NAMALWA (cell line): ENCODE measurements around the gene SP2.

Source experiments
- DNase-seq: peaks from one replicate; pipeline ENCODE4 v3.0.0-alpha.2; 2015; ENCODE audit warnings: low spot score

SP2 gene

GRCh38 chr17:47870056-47870455 lies 26.0 kb upstream of the SP2 start:
- DNase-seq, result no peak

- no peak for DNase-seq
These were observed 25.0 kb upstream of the SP2 start for GRCh38 chr17:47871048-47871447.

- no peak for DNase-seq
These were observed 23.9 kb upstream of the SP2 start for GRCh38 chr17:47872019-47872650.

- DNase-seq, result no peak
These were observed 23.3 kb upstream of the SP2 start for GRCh38 chr17:47872651-47873161.

- no peak for DNase-seq
These were observed 22.6 kb upstream of the SP2 start for GRCh38 chr17:47873200-47874090.

GRCh38 chr17:47875011-47875985 lies 20.7 kb upstream of the SP2 start:
- peak; percentile 20 for DNase-seq

GRCh38 chr17:47877368-47878034 lies 18.5 kb upstream of the SP2 start:
- DNase-seq, result no peak

GRCh38 chr17:47878203-47879027 lies 17.6 kb upstream of the SP2 start:
- no peak for DNase-seq

GRCh38 chr17:47879028-47879585 lies 16.9 kb upstream of the SP2 start:
- no peak for DNase-seq

GRCh38 chr17:47879776-47880454 lies 16.1 kb upstream of the SP2 start:
- no peak for DNase-seq

- DNase-seq, result no peak
These were observed 13.8 kb upstream of the SP2 start for GRCh38 chr17:47882247-47882646.

GRCh38 chr17:47882695-47883588 lies 13.1 kb upstream of the SP2 start:
- DNase-seq, result no peak

GRCh38 chr17:47883589-47884426 lies 12.2 kb upstream of the SP2 start:
- no peak for DNase-seq

- no peak for DNase-seq
These were observed 11.7 kb upstream of the SP2 start for GRCh38 chr17:47884427-47884740.

GRCh38 chr17:47884905-47885730 lies 10.9 kb upstream of the SP2 start:
- DNase-seq, result no peak

GRCh38 chr17:47888293-47888692 lies 7.7 kb upstream of the SP2 start:
- no peak for DNase-seq
